SJCRH30 (cell line): ENCODE results near the gene ANGEL2. TPM values are rescaled to one million over a fixed set of nuclear protein-coding genes. Genes with fewer than 3 reads are reported as not detected.

Experiments used
- DNase-seq, 2 experiments: peaks; one replicate each; pipeline ENCODE4 v3.0.0-alpha.2; 2015 to 2020
- H3K27ac ChIP-seq: fragments of 250-450 bp; sonication (Bioruptor Pico); 2 replicates; pipeline ENCODE4 v1.5.1; 2020; ENCODE audit warnings: mild to moderate bottlenecking, moderate library complexity
- H3K27me3 ChIP-seq: fragments of 250-450 bp; sonication (Bioruptor Pico); 2 replicates; pipeline ENCODE4 v1.5.1; 2020; ENCODE audit warnings: mild to moderate bottlenecking, moderate library complexity
- H3K36me3 ChIP-seq: fragments of 250-450 bp; sonication (Bioruptor Pico); 2 replicates; pipeline ENCODE4 v1.5.1; 2020; ENCODE audit warnings: mild to moderate bottlenecking, moderate library complexity
- H3K4me1 ChIP-seq: fragments of 250-450 bp; sonication (Bioruptor Pico); 2 replicates; pipeline ENCODE4 v1.5.1; 2020; ENCODE audit warnings: mild to moderate bottlenecking, moderate library complexity
- H3K4me3 ChIP-seq: fragments of 250-450 bp; sonication (Bioruptor Pico); 2 replicates; pipeline ENCODE4 v1.5.1; 2020; ENCODE audit warnings: mild to moderate bottlenecking, moderate library complexity
- H3K9me3 ChIP-seq: fragments of 250-450 bp; sonication (Bioruptor Pico); replicated peaks from 2 replicates; pipeline ENCODE4 v1.5.1; 2020; ENCODE audit warnings: mild to moderate bottlenecking, moderate library complexity
- total RNA-seq: library from RNA; depleted of rRNA; stranded (reverse); fragments of >200 nt; shearing (Covaris generic); gene quantifications from 2 replicates; pipeline ENCODE4 v1.2.3, GENCODE V29; 2014

The ANGEL2 gene
- total RNA-seq, 1 experiment from 2014 or later = 70.7 TPM

DNA sequence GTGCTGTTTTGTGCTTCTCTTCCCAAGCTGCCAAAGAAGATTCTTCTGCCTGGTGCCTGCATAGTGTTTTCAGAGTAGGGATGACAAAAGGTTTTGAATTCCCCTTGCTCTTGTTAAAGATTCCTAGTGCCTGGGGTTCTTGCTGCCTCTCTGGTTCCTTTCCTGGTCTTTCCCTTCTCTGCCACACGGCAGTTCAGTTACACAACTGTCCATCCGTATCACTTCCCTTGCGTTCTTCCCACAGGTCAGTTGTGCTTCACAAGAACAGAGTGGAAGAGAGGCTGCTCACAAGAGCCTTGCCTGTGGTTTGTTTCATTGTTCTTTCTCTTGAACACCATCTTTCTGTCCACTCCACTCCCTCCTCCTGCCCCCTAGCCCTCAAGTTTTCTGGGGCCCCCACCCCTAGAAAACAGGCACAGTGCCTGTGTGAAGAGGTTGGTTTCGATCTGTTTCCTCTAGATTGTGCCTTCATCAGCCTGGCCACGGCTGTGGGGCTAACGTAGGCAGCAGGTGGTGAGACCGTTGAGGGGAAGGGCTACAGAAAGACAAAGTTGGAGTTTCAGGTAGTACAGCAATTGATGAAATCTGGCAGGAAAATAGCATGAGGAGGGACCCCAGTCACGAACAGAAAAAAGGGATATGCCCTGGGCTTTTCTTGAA lies 59.6 kb downstream of the ANGEL2 start:
- peak overlapping the region; percentile 5; the same call in 1 of the 2 replicates for H3K27ac ChIP-seq
- no peak overlapping the region for H3K4me3 ChIP-seq
- no peaks in the 10 kb centered on the region for H3K27me3 ChIP-seq
- peak in 1 of 2 experiments; percentile 41 for DNase-seq
- peaks cover 71% of the 10 kb centered on the region for H3K4me1 ChIP-seq
- no peaks in the 10 kb centered on the region for H3K9me3 ChIP-seq
- H3K36me3 ChIP-seq = peaks cover 89% of the 10 kb centered on the region

DNA sequence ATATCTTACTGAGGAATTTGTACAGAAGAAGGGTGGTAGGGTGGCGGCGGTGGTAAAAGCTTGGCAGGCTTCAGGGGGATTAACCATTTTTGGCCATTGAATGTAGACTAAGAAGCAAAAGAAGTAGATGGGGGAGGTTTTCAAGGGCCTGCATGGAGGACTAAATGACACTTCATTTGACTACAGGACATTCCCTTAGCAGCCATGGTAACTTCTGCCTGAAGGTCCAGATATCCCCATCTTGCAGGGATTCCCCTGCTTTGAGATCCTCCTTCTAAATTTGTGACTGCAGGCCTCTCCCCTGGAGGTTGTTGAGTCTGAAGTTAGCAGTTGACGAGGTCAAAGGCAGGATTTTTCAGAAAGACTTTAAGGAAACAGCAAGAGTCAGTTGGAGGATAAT lies 60.6 kb downstream of the ANGEL2 start:
- no peak overlapping the region for H3K27ac ChIP-seq
- no peaks in the 10 kb centered on the region for H3K9me3 ChIP-seq
- peak in 1 of 2 experiments; percentile 13 for DNase-seq
- H3K4me3 ChIP-seq = no peak overlapping the region
- no peaks in the 10 kb centered on the region for H3K27me3 ChIP-seq
- H3K4me1 ChIP-seq = peaks cover 71% of the 10 kb centered on the region
- peaks cover 84% of the 10 kb centered on the region for H3K36me3 ChIP-seq

DNA sequence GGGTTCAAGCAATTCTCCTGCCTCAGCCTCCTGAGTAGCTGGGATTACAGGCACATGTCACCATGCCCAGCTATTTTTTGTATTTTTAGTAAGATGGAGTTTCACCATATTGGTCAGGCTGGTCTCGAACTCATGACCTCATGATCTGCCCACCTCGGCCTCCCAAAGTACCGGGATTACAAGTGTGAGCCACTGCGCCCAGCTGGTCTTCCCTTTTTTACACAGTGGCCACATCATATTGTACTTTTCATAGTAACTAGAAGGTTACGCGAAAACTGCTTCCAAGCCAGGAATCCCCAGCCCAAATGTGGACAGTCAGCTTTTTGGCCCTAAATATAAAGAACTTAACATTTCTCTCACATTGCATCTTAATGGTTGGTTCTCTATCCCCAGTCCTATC lies 61.2 kb downstream of the ANGEL2 start:
- no peak overlapping the region for H3K27ac ChIP-seq
- peaks cover 70% of the 10 kb centered on the region for H3K4me1 ChIP-seq
- H3K4me3 ChIP-seq = no peak overlapping the region
- H3K27me3 ChIP-seq = no peaks in the 10 kb centered on the region
- peaks cover 78% of the 10 kb centered on the region for H3K36me3 ChIP-seq
- no peak for DNase-seq
- no peaks in the 10 kb centered on the region for H3K9me3 ChIP-seq

DNA sequence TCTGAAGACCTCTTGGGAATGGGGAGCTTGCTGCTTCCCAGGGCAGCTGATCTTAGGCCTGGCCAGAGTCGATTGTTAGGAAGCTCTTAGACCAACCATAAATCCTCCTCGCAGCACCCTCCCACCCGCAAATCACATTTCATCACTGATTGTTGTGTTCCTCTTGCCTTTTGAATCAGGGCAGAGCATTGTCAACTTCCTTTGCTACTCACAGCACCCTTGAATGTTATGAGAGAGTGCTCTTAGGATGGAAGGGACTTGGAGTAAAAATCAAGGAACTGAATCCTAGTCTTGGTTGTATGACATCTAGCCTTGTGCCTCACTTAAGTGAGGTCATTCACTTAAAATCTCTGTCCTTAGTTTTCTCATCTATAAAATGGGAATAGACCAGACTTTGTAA lies 62.3 kb downstream of the ANGEL2 start:
- peaks cover 67% of the 10 kb centered on the region for H3K4me1 ChIP-seq
- H3K36me3 ChIP-seq = peaks cover 70% of the 10 kb centered on the region
- no peaks in the 10 kb centered on the region for H3K27me3 ChIP-seq
- peak overlapping the region; percentile 94 for H3K4me3 ChIP-seq
- H3K9me3 ChIP-seq = no peaks in the 10 kb centered on the region
- H3K27ac ChIP-seq = peak overlapping the region; percentile 92
- DNase-seq = no peak

DNA sequence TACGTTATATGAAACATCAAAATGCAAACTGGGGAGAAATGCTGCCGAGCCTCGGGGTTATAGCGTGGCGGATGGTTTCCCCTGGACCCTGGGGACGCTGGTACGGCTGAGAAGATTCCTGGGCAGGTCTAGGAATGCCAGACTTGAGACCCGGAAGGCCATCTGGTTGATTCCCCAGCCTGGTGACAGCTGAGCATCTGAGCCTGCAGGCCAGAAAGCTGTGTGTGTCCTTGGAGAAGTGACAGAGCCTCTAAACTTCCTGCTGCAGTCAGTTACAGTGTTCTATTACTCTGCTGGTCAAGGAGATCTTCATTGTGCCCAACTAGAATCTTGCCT lies 63.1 kb downstream of the ANGEL2 start:
- peak overlapping the region; percentile 92 for H3K27ac ChIP-seq

DNA sequence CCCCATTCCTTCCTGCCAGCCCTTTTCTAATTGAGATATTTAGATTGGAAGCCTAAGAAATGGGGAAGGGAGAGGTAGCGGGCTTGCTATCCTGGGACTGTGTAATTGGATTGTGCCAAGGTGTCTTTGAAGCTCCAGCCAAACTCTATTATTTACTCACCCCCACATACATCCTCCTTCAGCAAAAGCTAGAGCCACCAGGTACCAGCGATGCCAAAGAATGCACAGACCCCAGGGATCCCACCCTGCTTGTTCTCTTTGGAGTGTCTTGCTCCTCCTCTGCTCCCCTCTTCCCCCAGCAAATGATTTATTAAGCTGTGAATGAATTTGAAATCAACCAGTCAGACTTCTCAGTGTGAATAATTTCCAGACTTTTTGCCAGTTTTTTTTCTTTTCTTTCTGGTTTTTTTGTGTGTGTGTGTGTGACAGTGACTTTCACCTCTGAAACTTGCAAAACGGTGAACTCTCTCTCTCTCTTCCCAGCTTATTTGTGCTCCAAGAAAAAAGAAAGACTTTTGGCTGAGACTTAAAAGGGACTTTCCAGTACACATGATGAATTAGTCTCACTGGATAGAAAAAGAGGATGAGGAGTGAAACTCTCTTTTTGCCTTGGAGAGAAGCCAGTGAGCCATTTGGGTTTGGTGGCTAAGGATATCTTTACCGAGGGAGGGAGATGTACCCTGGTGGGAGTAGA lies 63.6 kb downstream of the ANGEL2 start:
- DNase-seq = no peak
- peaks cover 64% of the 10 kb centered on the region for H3K36me3 ChIP-seq
- H3K27ac ChIP-seq = peak overlapping the region; percentile 92
- H3K27me3 ChIP-seq = no peaks in the 10 kb centered on the region
- H3K4me1 ChIP-seq = peaks cover 58% of the 10 kb centered on the region
- H3K9me3 ChIP-seq = no peaks in the 10 kb centered on the region
- H3K4me3 ChIP-seq = peak overlapping the region; percentile 94

More for the DNA sequence above, 63.1 kb downstream of the ANGEL2 start:
- peaks cover 63% of the 10 kb centered on the region for H3K4me1 ChIP-seq
- DNase-seq = peak; percentile 85 to 88
- H3K27me3 ChIP-seq = no peaks in the 10 kb centered on the region
- H3K9me3 ChIP-seq = no peaks in the 10 kb centered on the region
- peaks cover 67% of the 10 kb centered on the region for H3K36me3 ChIP-seq
- peak overlapping the region; percentile 94 for H3K4me3 ChIP-seq

- peak in 1 of 2 experiments; percentile 45 for DNase-seq
- H3K27ac ChIP-seq = peak overlapping the region; percentile 92
- peak overlapping the region; percentile 94 for H3K4me3 ChIP-seq
Observed at GRCh38 chr1:212951126-212951946, 64.3 kb downstream of the ANGEL2 start.

DNA sequence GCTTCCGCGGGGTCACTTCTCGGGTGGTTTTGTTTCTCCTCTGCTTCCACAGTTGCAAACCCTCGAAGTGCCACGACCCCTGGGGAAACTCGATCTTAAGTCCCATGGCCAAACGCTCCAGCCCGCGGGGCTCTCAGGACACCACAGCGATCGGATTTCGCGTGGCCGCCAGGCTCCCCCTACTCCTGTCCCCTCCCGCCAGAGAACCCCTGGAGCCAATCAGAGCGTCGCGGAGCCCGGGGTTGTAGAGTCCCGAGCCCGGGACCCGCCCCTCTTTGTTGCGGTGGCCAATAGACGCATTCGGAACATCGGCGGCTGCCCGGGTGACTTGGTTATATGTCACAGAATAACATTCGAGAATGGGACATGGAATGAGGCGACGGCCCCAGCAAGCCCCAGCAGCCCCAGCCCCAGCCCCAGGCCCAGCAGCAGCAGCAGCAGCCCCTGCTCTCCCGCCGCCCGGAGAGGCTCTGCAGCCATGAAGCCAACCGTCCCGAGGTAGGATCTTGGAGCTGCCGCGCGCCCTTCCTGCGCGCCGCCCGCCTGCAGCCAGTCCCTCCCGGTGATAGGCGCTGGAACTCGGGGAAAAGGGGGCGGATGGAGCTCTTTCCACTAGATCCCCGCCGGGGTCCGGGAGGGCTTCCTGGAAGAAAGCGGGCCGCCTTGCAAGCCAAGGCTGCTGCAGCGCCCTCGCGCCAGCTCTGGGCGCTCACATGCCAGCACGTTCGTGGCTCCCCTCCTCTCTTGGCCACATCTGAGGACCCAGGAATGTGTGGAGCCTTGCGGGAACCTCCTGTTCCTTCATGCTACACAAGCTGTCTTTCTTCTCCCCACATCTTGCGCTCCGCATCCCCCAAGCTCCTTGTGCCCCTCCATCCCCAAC lies 65.2 kb downstream of the ANGEL2 start, which contains the start of gene VASH2:
VASH2 (plus strand) TSS at position 299 of the 883 bp plus-strand sequence. CDS start 1,002 bp downstream, outside the sequence.
- peak within 1 kb of the TSS; percentile 94 for H3K4me3 ChIP-seq
- H3K27ac ChIP-seq = peak within 1 kb of the TSS; percentile 92
- H3K4me1 ChIP-seq = peaks cover 48% of the 10 kb centered on the region
- peak; percentile 99 to 100 for DNase-seq
- no peaks in the 10 kb centered on the region for H3K27me3 ChIP-seq
- H3K9me3 ChIP-seq = no peaks in the 10 kb centered on the region
- H3K36me3 ChIP-seq = peaks cover 48% of the 10 kb centered on the region

More at GRCh38 chr1:212951126-212951946, 64.3 kb downstream of the ANGEL2 start:
- H3K9me3 ChIP-seq = no peaks in the 10 kb centered on the region
- H3K36me3 ChIP-seq = peaks cover 56% of the 10 kb centered on the region
- no peaks in the 10 kb centered on the region for H3K27me3 ChIP-seq
- peaks cover 51% of the 10 kb centered on the region for H3K4me1 ChIP-seq

DNA sequence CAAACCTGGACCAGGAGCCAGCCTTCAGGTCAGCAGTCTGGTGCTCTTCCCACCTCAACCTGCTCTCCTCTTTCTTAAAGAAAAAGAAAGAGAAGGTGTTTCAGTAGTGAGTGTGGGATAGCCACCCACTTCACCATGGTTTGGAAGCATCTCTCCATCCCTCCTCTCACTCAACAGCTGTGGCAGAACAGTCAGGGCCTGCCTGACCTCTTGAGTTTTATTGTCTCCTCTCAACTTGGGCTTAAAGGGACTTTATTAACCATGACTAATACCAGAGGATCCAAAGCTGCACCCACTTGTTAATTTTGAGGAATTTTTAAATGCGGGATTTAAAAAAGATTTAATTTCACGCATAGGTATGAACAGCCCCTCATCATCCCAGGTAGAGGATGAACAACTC lies 65.9 kb downstream of the ANGEL2 start:
- peaks cover 40% of the 10 kb centered on the region for H3K36me3 ChIP-seq
- no peaks in the 10 kb centered on the region for H3K9me3 ChIP-seq
- no peaks in the 10 kb centered on the region for H3K27me3 ChIP-seq
- peaks cover 42% of the 10 kb centered on the region for H3K4me1 ChIP-seq
- H3K27ac ChIP-seq = peak overlapping the region; percentile 92
- H3K4me3 ChIP-seq = peak overlapping the region; percentile 94
- peak; percentile 82 to 91 for DNase-seq

DNA sequence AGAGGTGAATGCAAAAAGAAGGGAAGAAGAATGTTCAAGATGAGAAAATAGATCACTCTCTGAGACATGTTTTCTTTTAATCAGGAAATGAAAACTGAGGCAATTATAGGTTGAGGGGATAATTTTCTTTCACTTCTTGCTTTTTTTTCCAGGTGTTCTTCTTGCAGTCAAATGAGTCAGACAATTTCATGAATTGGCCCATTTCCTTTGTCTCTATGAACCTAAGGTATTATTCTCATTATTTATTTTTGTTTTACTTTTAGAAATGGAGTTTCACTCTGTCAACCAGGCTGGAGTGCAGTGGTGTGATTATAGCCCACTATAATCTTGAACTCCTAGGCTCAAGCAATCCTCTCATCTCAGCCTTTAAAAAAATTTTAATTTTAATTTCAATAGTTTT lies 68.8 kb downstream of the ANGEL2 start:
- Histone ChIP-seq H3K4me3 (no peak overlapping the region), H3K27me3 (no peaks in the 10 kb centered on the region), H3K36me3 (peaks cover 11% of the 10 kb centered on the region), H3K27ac (no peak overlapping the region), H3K9me3 (no peaks in the 10 kb centered on the region), H3K4me1 (peaks cover 22% of the 10 kb centered on the region)
- DNase-seq = no peak

DNA sequence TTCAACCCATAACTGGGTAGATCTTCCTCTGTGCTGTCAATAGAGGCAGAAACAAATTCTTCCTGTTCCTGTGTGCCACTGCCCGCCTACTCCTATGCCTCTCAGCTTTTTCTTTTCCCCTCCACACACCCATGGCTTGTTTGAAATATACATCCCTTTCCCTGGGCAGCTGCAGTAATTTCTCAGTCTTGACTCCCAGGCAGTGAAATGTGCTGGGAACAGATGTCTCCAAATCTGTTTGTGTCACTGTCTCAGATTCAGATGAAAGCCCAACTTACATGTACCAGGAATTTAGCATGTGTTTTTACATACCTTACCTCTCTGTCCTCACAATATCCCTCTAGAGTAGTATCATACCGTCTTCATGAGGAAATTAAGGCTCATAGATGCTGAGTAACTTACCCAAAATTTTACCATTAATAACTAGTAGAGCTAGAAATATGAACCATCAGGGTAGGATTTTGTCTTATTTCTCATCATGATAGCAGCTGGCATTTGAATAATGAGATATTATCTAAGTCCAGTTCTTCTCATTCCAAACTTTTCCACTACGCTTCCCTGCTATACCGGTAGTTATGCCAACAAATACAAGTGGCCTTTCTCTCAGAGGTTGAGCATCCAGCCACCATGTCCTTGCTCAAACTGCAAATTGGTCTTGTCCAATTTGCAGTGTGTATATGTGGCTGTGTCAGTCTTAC lies 70.1 kb downstream of the ANGEL2 start:
- Histone ChIP-seq H3K4me1 (peaks cover 22% of the 10 kb centered on the region), H3K4me3 (no peak overlapping the region), H3K36me3 (peaks cover under 1% of the 10 kb centered on the region; the same call in 1 of the 2 replicates), H3K27me3 (no peaks in the 10 kb centered on the region), H3K9me3 (no peaks in the 10 kb centered on the region), H3K27ac (no peak overlapping the region)
- peak in 1 of 2 experiments; percentile 57 for DNase-seq

DNA sequence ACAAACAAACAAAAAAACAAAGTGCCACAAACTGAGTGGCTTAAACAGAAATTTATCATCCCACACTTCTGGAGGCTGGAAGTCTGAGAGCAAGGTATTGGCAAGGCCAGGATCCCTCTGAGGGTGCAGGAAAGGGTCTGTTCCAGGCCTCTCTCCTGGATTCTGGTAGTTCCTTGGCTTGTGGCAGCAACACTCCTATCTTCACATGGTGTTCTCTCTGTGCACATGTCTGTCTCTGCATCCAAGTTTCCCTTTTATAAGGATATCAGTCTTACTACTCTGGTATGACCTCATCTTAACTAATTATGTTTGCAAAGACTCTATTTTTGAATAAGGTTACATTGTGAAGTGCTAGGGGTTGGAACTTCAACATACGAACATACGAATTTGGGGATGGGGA lies 70.6 kb downstream of the ANGEL2 start:
- peaks cover 21% of the 10 kb centered on the region for H3K4me1 ChIP-seq
- no peak overlapping the region for H3K27ac ChIP-seq
- peaks cover 1% of the 10 kb centered on the region; the same call in 1 of the 2 replicates for H3K9me3 ChIP-seq
- H3K36me3 ChIP-seq = no peaks in the 10 kb centered on the region
- no peaks in the 10 kb centered on the region for H3K27me3 ChIP-seq
- no peak overlapping the region for H3K4me3 ChIP-seq
- no peak for DNase-seq

DNA sequence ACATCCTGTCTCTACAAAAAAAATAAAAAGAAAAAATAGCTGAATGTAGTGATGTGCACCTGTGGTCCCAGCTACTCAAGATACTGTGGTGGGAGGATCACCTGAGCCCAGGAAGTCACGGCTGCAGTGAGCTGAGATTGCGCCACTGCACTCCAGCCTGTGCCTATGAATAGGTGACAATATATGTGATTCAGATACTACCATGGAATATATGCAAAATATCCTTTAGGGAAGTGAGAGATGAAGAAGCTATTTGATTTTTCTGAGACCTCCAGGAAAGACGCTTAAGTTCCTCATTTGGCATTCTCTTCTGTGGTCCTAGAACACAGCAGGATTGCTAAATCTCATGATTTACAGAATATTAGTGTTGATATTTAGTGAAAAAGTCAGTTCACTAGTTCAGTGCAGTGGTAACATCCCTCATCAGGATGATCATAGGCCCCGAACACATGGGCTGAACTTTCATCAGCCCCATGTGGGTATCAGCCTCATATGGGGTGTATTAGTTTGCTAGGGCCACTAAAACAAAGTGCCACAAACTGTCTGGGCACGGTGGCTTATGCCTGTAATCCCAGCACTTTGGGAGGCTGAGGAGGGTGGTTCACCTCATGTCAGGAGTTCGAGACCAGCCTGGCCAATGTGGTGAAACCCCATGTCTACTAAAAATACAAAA lies 71.3 kb downstream of the ANGEL2 start:
- peaks cover 4% of the 10 kb centered on the region for H3K9me3 ChIP-seq

More for the DNA sequence above, 71.3 kb downstream of the ANGEL2 start:
- no peak for DNase-seq
- Histone ChIP-seq H3K4me1 (peaks cover 16% of the 10 kb centered on the region), H3K27ac (no peak overlapping the region), H3K27me3 (no peaks in the 10 kb centered on the region), H3K4me3 (no peak overlapping the region), H3K36me3 (no peaks in the 10 kb centered on the region)
